Activated CD8-positive, alpha-beta memory T cell treated with anti-CD3 and anti-CD28 coated beads for 24 hours (primary cell): ENCODE results near the gene GPX7.
"Not testable (repeated sequence)": the region's sequence is repeated elsewhere in the genome, so short reads cannot be mapped to it uniquely, and the experiment has no call there.

ENCODE experiments used
- DNase-seq: peaks from one replicate; pipeline ENCODE4 v3.0.0-alpha.2; 2020

The GPX7 gene

GRCh38 chr1:52601991-52602855 is at the start of gene GPX7:
Gene GPX7, plus strand, starts transcription at chr1:52602371. Its CDS starts 39 bp downstream, at chr1:52602410.
- DNase-seq: peak; percentile 84

- no peak for DNase-seq
Measured at GRCh38 chr1:52552505-52553361, 49.4 kb upstream of the GPX7 start, which contains the start of gene TUT4. Gene TUT4, minus strand, starts transcription at chr1:52553092. Its CDS starts 26,812 bp downstream, at chr1:52526280.

GRCh38 chr1:52553362-52554266 is 48.6 kb upstream of the GPX7 start:
- DNase-seq: peak; percentile 93

GRCh38 chr1:52554267-52554640 is 47.9 kb upstream of the GPX7 start:
- DNase-seq: no peak

GRCh38 chr1:52554756-52555155 is 47.4 kb upstream of the GPX7 start:
- no peak for DNase-seq

GRCh38 chr1:52556641-52557360 is 45.4 kb upstream of the GPX7 start:
- DNase-seq: no peak

- no peak for DNase-seq
Measured at GRCh38 chr1:52558941-52559340, 43.2 kb upstream of the GPX7 start.

GRCh38 chr1:52559875-52560274 is 42.3 kb upstream of the GPX7 start:
- no peak for DNase-seq

- no peak for DNase-seq
Measured at GRCh38 chr1:52562766-52563165, 39.4 kb upstream of the GPX7 start.

- no peak for DNase-seq
Measured at GRCh38 chr1:52567943-52568342, 34.2 kb upstream of the GPX7 start.

GRCh38 chr1:52569449-52570210 is 32.5 kb upstream of the GPX7 start:
- DNase-seq: no peak

- DNase-seq: no peak
Measured at GRCh38 chr1:52571783-52572182, 30.4 kb upstream of the GPX7 start.

- DNase-seq: no peak
Measured at GRCh38 chr1:52572387-52572786, 29.8 kb upstream of the GPX7 start.

- no peak for DNase-seq
Measured at GRCh38 chr1:52574594-52574993, 27.6 kb upstream of the GPX7 start.

- no peak for DNase-seq
Measured at GRCh38 chr1:52576074-52576473, 26.1 kb upstream of the GPX7 start.

GRCh38 chr1:52578066-52578465 is 24.1 kb upstream of the GPX7 start:
- not testable (repeated sequence) for DNase-seq

- no peak for DNase-seq
Measured at GRCh38 chr1:52579415-52579814, 22.8 kb upstream of the GPX7 start.

- no peak for DNase-seq
Measured at GRCh38 chr1:52580283-52580682, 21.9 kb upstream of the GPX7 start.

GRCh38 chr1:52582116-52582696 is 20.0 kb upstream of the GPX7 start:
- no peak for DNase-seq

GRCh38 chr1:52585474-52585873 is 16.7 kb upstream of the GPX7 start:
- no peak for DNase-seq

- no peak for DNase-seq
Measured at GRCh38 chr1:52588027-52588426, 14.1 kb upstream of the GPX7 start.
